Caco-2 (cell line): ENCODE results near the gene RUNX2. TPM values are rescaled to one million over a fixed set of nuclear protein-coding genes. Genes with fewer than 3 reads are reported as not detected.

Source experiments
- BruUV-seq: library from RNA; stranded (reverse); fragments of 400-500 nt; replicated peaks from 2 replicates; lab custom pipeline; 2021; lab: Mats Ljungman, UMichigan
- CTCF ChIA-PET: fragments of 300-600 bp; sonication (Branson Sonifier 250); formaldehyde crosslinking; loops from one replicate; lab custom pipeline; 2022; ENCODE audit warnings: antibody characterized with exemption; lab: Charles Lee
- POLR2A ChIA-PET: fragments of 300-600 bp; sonication (Branson Sonifier 250); formaldehyde crosslinking; loops from one replicate; lab custom pipeline; 2022; ENCODE audit warnings: antibody characterized with exemption; lab: Charles Lee
- DNase-seq, 2 experiments: peaks; one replicate each; pipeline versions ENCODE4 v3.0.0 to v3.0.0-alpha.2; 2020 to 2022
- H3K27me3 ChIP-seq: replicated peaks from 2 replicates; pipeline ENCODE4 v1.6.0; 2011; ENCODE audit warnings: low read length; ENCODE audit not compliant: control insufficient read depth, insufficient read depth
- H3K36me3 ChIP-seq: 2 replicates; pipeline ENCODE4 v1.5.1; 2011; ENCODE audit warnings: low read length; ENCODE audit not compliant: control insufficient read depth, insufficient read depth
- H3K4me1 ChIP-seq: fragments of 250-450 bp; sonication (Bioruptor Pico); 2 replicates; pipeline ENCODE4 v1.5.1; 2020; ENCODE audit warnings: mild to moderate bottlenecking
- H3K4me3 ChIP-seq: 2 replicates; pipeline ENCODE4 v1.5.1; 2011; ENCODE audit warnings: low read depth, mild to moderate bottlenecking, control low read depth, low read length
- H3K9me3 ChIP-seq: fragments of 250-450 bp; sonication (Bioruptor Pico); 2 replicates; pipeline ENCODE4 v1.5.1; 2020; ENCODE audit warnings: mild to moderate bottlenecking, moderate library complexity
- H3K27ac Mint-ChIP-seq: one replicate; pipeline ENCODE4 v1.8.0; 2022; ENCODE audit warnings: mixed read lengths; ENCODE audit not compliant: unreplicated experiment
- H3K27me3 Mint-ChIP-seq: one replicate; pipeline ENCODE4 v1.8.0; 2022; ENCODE audit warnings: mixed read lengths; ENCODE audit not compliant: insufficient read depth, unreplicated experiment
- H3K36me3 Mint-ChIP-seq: one replicate; pipeline ENCODE4 v1.8.0; 2022; ENCODE audit warnings: mild to moderate bottlenecking, mixed read lengths; ENCODE audit not compliant: insufficient read depth, unreplicated experiment
- H3K4me1 Mint-ChIP-seq: one replicate; pipeline ENCODE4 v1.8.0; 2022; ENCODE audit warnings: low read depth, mixed read lengths; ENCODE audit not compliant: unreplicated experiment
- H3K4me3 Mint-ChIP-seq: one replicate; pipeline ENCODE4 v1.8.0; 2022; ENCODE audit warnings: mild to moderate bottlenecking, moderate library complexity, mixed read lengths; ENCODE audit not compliant: unreplicated experiment
- H3K9me3 Mint-ChIP-seq: one replicate; pipeline ENCODE4 v1.8.0; 2022; ENCODE audit warnings: mixed read lengths; ENCODE audit not compliant: unreplicated experiment
- intact Hi-C: fragments of 100-400 bp; cut with micrococcal nuclease; formaldehyde crosslinking; loops from one replicate; pipeline ENCODE4 v1.10.0; 2022; ENCODE audit not compliant: unreplicated experiment
- total RNA-seq: library from RNA; stranded (reverse); gene quantifications from 2 replicates; pipeline ENCODE4 v1.2.3, GENCODE V29; 2022
- TF ChIP-seq, protein P1 (sequence below), 2 experiments: fragments of 200-600 bp in 1 of 2; IDR thresholded peaks; 1 replicate in 1 of 2; 2 replicates in 1 of 2; pipeline versions ENCODE4 v1.5.1 to v1.8.0; 2011 to 2022; ENCODE audit warnings: antibody characterized with exemption in 1 of 2, control low read depth in 1 of 2, inconsistent platforms in 1 of 2, low read depth in 1 of 2, low read length in 1 of 2, mild to moderate bottlenecking in 1 of 2, moderate library complexity in 1 of 2; ENCODE audit not compliant: insufficient read depth in 1 of 2, severe bottlenecking in 1 of 2, unreplicated experiment in 1 of 2

Gene RUNX2
- total RNA-seq, 1 experiment from 2014 or later: not detected

DNA sequence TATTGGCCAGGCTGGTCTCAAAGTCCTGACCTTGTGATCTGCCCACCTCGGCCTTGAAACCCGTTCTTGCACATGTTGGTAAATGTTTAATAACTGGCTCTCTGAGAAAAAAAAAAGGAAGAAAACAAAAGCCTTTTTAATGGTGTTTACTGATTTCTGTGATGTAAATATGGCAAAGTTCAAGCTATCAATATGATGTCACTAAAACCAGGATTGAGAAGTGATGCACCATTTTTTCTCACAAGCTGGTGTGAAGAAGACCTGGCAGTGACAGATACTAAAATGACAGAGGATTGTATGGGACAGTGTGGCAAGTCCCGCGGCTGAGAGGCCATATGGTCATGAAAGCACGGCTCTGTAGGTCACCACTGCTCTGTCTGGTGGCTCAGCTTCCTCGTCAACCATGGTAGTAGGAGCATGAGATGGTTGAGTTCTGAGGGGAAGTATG is 245.9 kb downstream of the RUNX2 start:
- CTCF ChIA-PET: no interaction called here
- H3K36me3 ChIP-seq: no peaks in the 10 kb centered on the region
- POLR2A ChIA-PET: no interaction called here
- no peak overlapping the region for H3K4me3 ChIP-seq
- no peak overlapping the region for H3K27ac Mint-ChIP-seq
- H3K27me3 Mint-ChIP-seq: no peaks in the 10 kb centered on the region
- no TSS peak for BruUV-seq
- no peaks in the 10 kb centered on the region for H3K36me3 Mint-ChIP-seq
- TF ChIP-seq, protein P1, sequence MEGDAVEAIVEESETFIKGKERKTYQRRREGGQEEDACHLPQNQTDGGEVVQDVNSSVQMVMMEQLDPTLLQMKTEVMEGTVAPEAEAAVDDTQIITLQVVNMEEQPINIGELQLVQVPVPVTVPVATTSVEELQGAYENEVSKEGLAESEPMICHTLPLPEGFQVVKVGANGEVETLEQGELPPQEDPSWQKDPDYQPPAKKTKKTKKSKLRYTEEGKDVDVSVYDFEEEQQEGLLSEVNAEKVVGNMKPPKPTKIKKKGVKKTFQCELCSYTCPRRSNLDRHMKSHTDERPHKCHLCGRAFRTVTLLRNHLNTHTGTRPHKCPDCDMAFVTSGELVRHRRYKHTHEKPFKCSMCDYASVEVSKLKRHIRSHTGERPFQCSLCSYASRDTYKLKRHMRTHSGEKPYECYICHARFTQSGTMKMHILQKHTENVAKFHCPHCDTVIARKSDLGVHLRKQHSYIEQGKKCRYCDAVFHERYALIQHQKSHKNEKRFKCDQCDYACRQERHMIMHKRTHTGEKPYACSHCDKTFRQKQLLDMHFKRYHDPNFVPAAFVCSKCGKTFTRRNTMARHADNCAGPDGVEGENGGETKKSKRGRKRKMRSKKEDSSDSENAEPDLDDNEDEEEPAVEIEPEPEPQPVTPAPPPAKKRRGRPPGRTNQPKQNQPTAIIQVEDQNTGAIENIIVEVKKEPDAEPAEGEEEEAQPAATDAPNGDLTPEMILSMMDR (IDR thresholded peaks at IDR 0.05; ENCODE audit: insufficient read depth in 1 of 2, low read depth in 1 of 2, low read length in 1 of 2, severe bottlenecking in 1 of 2, unreplicated experiment in 1 of 2): no peak
- peaks cover 3% of the 10 kb centered on the region for H3K4me1 Mint-ChIP-seq
- no peaks in the 10 kb centered on the region for H3K4me1 ChIP-seq
- intact Hi-C loops: no loop called here
- H3K4me3 Mint-ChIP-seq: no peak overlapping the region
- H3K9me3 Mint-ChIP-seq: no peaks in the 10 kb centered on the region
- no peaks in the 10 kb centered on the region for H3K27me3 ChIP-seq
- no peak for DNase-seq
- H3K9me3 ChIP-seq: no peaks in the 10 kb centered on the region

DNA sequence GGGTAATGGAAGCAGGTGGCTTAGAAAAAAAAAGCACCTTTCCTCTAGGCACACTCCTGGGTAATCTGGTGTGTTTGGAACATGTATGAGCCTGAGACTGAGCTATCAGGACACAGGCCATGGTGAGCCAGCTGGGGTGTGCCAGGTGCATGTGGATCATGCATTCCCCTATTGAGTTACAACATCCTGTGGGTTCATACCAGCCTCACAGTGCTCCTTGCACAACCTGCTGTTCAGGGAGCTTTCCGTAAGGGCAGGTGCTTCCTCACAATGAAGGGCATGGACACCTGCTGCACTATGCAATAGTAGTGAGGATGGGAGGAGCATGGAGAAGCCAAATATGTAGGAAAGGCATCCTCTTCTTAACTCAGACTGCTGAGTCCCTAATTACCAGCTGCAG is 246.8 kb downstream of the RUNX2 start:
- Mint-ChIP-seq H3K4me1 (no peaks in the 10 kb centered on the region), H3K4me3 (no peak overlapping the region), H3K27me3 (no peaks in the 10 kb centered on the region), H3K27ac (no peak overlapping the region), H3K36me3 (no peaks in the 10 kb centered on the region), H3K9me3 (no peaks in the 10 kb centered on the region)
- TF ChIP-seq, protein P1 (IDR thresholded peaks at IDR 0.05; ENCODE audit: insufficient read depth in 1 of 2, low read depth in 1 of 2, low read length in 1 of 2, severe bottlenecking in 1 of 2, unreplicated experiment in 1 of 2): no peak
- Histone ChIP-seq H3K4me1 (no peaks in the 10 kb centered on the region), H3K9me3 (no peaks in the 10 kb centered on the region), H3K27me3 (no peaks in the 10 kb centered on the region), H3K36me3 (no peaks in the 10 kb centered on the region), H3K4me3 (no peak overlapping the region)
- no peak for DNase-seq
- CTCF ChIA-PET: no interaction called here
- POLR2A ChIA-PET: no interaction called here
- BruUV-seq: no TSS peak
- intact Hi-C loops: no loop called here

DNA sequence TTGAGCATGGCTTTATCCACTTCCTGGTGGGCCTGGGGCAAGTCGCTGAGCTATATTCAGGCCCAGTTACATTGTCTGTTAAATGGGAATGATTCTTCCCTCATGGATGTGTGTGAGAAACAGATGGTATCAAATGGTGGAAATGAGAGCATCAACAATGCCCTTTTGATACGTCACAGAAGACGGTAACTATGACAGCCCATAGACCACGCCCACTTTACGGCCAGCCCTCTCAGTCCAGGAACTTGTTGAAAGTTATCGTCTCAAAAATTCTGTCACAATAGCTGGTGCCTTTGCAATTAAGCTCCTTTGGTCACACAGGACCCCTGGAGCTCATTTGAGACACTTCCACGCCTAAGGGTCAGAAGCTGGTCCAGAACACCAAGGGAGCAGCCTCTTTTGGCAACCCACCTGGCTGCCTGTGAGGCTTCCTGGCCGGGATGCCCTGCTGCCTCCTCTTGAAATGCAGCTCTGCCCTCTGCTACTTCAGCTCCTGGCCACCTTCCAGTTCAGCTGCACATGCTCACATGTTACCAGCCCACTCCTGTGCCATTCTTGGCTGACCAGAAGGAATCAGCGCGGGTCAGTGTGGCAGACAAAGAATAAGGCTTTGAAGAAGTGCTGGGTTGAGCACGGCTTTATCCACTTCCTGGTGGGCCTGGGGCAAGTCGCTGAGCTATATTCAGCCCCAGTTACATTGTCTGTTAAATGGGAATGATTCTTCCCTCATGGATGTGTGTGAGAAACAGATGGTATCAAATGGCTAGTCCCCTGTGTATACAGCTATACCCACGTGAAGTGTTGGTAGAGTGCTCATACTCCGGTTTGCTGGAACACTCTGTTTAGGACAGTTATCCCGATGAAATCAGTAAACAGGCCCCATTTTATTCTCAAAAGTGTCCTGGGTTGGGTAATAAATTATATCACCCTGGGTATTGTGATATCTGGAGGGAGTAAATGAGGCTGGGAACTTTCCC is 248.8 kb downstream of the RUNX2 start:
- intact Hi-C loops: no loop called here
- no peaks in the 10 kb centered on the region for H3K36me3 Mint-ChIP-seq
- no TSS peak for BruUV-seq
- H3K4me3 Mint-ChIP-seq: no peak overlapping the region
- no peaks in the 10 kb centered on the region for H3K9me3 ChIP-seq
- no peak for DNase-seq
- H3K27me3 ChIP-seq: no peaks in the 10 kb centered on the region
- ChIA-PET POLR2A (no interaction called here), CTCF (no interaction called here)
- no peaks in the 10 kb centered on the region for H3K4me1 ChIP-seq
- H3K4me1 Mint-ChIP-seq: no peaks in the 10 kb centered on the region
- H3K4me3 ChIP-seq: no peak overlapping the region
- H3K9me3 Mint-ChIP-seq: peaks cover 4% of the 10 kb centered on the region
- H3K36me3 ChIP-seq: no peaks in the 10 kb centered on the region
- H3K27ac Mint-ChIP-seq: no peak overlapping the region
- TF ChIP-seq, protein P1 (IDR thresholded peaks at IDR 0.05; ENCODE audit: insufficient read depth in 1 of 2, low read depth in 1 of 2, low read length in 1 of 2, severe bottlenecking in 1 of 2, unreplicated experiment in 1 of 2): no peak
- H3K27me3 Mint-ChIP-seq: no peaks in the 10 kb centered on the region
